Measurements from ENCODE around the gene GUCA1A. TPM values are rescaled to one million over a fixed set of nuclear protein-coding genes. Genes with fewer than 3 reads are reported as not detected.

Gene GUCA1A
- total and polyA plus RNA-seq, 2 of the 4 experiments (the other 2 are of a cell fraction), result 0.18 to 0.32 TPM

DNA sequence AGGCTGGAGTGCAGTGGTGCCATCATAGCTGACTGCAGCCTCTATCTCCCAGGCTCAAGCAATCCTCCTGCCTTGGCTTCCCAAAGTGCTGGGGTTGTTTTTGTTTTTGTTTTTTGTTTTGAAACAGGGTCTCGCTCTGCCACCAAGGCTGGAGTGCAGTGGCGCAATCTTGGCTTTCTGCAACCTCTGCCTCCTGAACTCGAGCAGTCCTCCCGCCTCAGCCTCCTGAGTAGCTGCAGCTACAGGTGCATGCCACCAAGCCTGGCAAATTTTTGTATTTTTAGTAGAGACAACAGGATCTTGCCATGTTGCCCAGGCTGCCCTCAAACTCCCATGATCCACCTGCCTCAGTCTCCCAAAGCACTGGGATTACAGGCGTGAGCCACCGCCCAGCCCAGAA, 35.0 kb upstream of the GUCA1A start:
- CTCF ChIA-PET, result no interaction called here
- Histone ChIP-seq H2AK5ac (ENCODE audit: low read depth, low read length) (peak overlapping the region; percentile 73), H2BK20ac (ENCODE audit: low read depth, low read length) (peak overlapping the region; percentile 66; the same call in 1 of the 2 replicates), H4K5ac (ENCODE audit: low read depth, low read length) (no peak overlapping the region), H3K23ac (ENCODE audit: low read depth, low read length) (no peak overlapping the region), H3K18ac (ENCODE audit: low read depth, low read length) (no peak overlapping the region), H3K27ac (ENCODE audit: insufficient read depth, low read length) (no peak overlapping the region), H4K8ac (ENCODE audit: low read depth in 2 of 2, low read length in 2 of 2) (peak overlapping the region in 1 of 2 experiments; percentile 12; a peak in 1 of 4 replicates), H2BK120ac (ENCODE audit: low read depth, low read length) (peak overlapping the region; percentile 87), H2AK9ac (replicated peaks; ENCODE audit: low read depth, low read length, poor library complexity) (no peak overlapping the region), H3K36me3 (ENCODE audit: control insufficient read depth, insufficient read depth, low read length) (no peaks in the 10 kb centered on the region), H3K27me3 (ENCODE audit: control insufficient read depth, insufficient read depth, low read length) (no peaks in the 10 kb centered on the region), H3K4me2 (ENCODE audit: low read depth, low read length) (no peak overlapping the region), H3K9me3 (ENCODE audit: control insufficient read depth, insufficient read depth, low read length) (no peaks in the 10 kb centered on the region), H2AFZ (replicated peaks; ENCODE audit: low read length, poor library complexity) (no peak overlapping the region), H2BK5ac (ENCODE audit: low read depth, low read length, poor library complexity, severe bottlenecking) (no peak overlapping the region), H3K56ac (ENCODE audit: extremely low read depth, insufficient read depth, low read length) (no peak overlapping the region), H2BK15ac (ENCODE audit: low read depth, low read length) (no peak overlapping the region), H3K4me3 (ENCODE audit: insufficient read depth, low read depth, low read length) (no peak overlapping the region), H3K4me1 (ENCODE audit: control insufficient read depth, insufficient read depth, low read length) (peaks cover 24% of the 10 kb centered on the region), H3K9ac (ENCODE audit: low read depth, low read length) (no peak overlapping the region), H4K20me1 (ENCODE audit: insufficient read depth, low read length) (no peaks in the 10 kb centered on the region), H3K79me1 (ENCODE audit: low read depth in 1 of 2, low read length in 2 of 2) (peaks cover 0 to 72% of the 10 kb centered on the region in 2 experiments; a peak in 2 of 4 replicates), H3K4ac (ENCODE audit: low read depth, low read length) (peak overlapping the region; percentile 91; the same call in 1 of the 2 replicates), H3K9me1 (ENCODE audit: insufficient read depth, low read length) (peaks cover 29% of the 10 kb centered on the region), H3K14ac (replicated peaks; ENCODE audit: low read depth, low read length) (0 out of 2 replicates have a peak overlapping the region, but pooled peaks have one; percentile 85), H4K91ac (ENCODE audit: insufficient read depth, low read depth, low read length) (peak overlapping the region; percentile 55; the same call in 1 of the 2 replicates)
- in situ Hi-C loops (cut with MboI; ENCODE audit: low sequenced_read_pairs), result no loop called here
- intact Hi-C loops (cut with micrococcal nuclease), result no loop called here
- POLR2A ChIA-PET (ENCODE audit: unreplicated experiment), result no interaction called here
- no peak for TF ChIP-seq MAFK (IDR thresholded peaks at IDR 0.05; ENCODE audit: low read depth, low read length)
- no peak for TF ChIP-seq RAD21 (IDR thresholded peaks at IDR 0.05; ENCODE audit: low read length)
- no peak for TF ChIP-seq CHD1 (IDR thresholded peaks at IDR 0.05; ENCODE audit: low read depth, low read length)
- TF ChIP-seq MAZ (IDR thresholded peaks at IDR 0.05; ENCODE audit: borderline replicate concordance, low read depth, low read length), result no peak
- TF ChIP-seq CTCF (conservative IDR thresholded peaks at IDR 0.05; ENCODE audit: low read depth, low read length), result no peak
- no peak for TF ChIP-seq RFX5 (IDR thresholded peaks at IDR 0.05; ENCODE audit: low read depth, low read length)
- no peak for TF ChIP-seq CEBPB (IDR thresholded peaks at IDR 0.05; ENCODE audit: low read depth, low read length)
- no peak for TF ChIP-seq USF2 (IDR thresholded peaks at IDR 0.05; ENCODE audit: low read depth, low read length)
- no peak for TF ChIP-seq BHLHE40 (IDR thresholded peaks at IDR 0.05; ENCODE audit: low read depth, low read length)
- TF ChIP-seq SMC3 (IDR thresholded peaks at IDR 0.05; ENCODE audit: low read depth, low read length), result no peak
- TF ChIP-seq NFE2L2 (IDR thresholded peaks at IDR 0.05; ENCODE audit: low read depth, low read length), result no peak
- TF ChIP-seq MXI1 (IDR thresholded peaks at IDR 0.05; ENCODE audit: borderline replicate concordance, low read depth, low read length), result no peak
- TF ChIP-seq POLR2A (IDR thresholded peaks at IDR 0.05; ENCODE audit: low read depth, low read length), result no peak
- no peak for TF ChIP-seq RCOR1 (IDR thresholded peaks at IDR 0.05; ENCODE audit: insufficient replicate concordance, low read length)
- TF ChIP-seq, protein P1, sequence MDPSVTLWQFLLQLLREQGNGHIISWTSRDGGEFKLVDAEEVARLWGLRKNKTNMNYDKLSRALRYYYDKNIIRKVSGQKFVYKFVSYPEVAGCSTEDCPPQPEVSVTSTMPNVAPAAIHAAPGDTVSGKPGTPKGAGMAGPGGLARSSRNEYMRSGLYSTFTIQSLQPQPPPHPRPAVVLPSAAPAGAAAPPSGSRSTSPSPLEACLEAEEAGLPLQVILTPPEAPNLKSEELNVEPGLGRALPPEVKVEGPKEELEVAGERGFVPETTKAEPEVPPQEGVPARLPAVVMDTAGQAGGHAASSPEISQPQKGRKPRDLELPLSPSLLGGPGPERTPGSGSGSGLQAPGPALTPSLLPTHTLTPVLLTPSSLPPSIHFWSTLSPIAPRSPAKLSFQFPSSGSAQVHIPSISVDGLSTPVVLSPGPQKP (IDR thresholded peaks at IDR 0.05; ENCODE audit: borderline replicate concordance, low read depth, low read length), result no peak
- TF ChIP-seq FOS (IDR thresholded peaks at IDR 0.05; ENCODE audit: low read depth, low read length), result no peak
- no TSS peak for BruUV-seq (replicated peaks)
- dilution Hi-C loops (cut with HindIII; ENCODE audit: low sequenced_read_pairs, unreplicated experiment), result no loop called here
- DNase-seq, result no peak
- WGBS, 2 experiments (ENCODE audit: extremely low coverage in 2 of 2, insufficient read length in 1 of 2), result 100% methylated on average over 2 of the region's 6 CpGs; no CpG with 5 or more reads in 1 of the 2 experiments
- ATAC-seq (ENCODE audit: low read depth), result no peak

All from IMR-90 (cell line).